ENCODE data around the gene MIS12.

DNA sequence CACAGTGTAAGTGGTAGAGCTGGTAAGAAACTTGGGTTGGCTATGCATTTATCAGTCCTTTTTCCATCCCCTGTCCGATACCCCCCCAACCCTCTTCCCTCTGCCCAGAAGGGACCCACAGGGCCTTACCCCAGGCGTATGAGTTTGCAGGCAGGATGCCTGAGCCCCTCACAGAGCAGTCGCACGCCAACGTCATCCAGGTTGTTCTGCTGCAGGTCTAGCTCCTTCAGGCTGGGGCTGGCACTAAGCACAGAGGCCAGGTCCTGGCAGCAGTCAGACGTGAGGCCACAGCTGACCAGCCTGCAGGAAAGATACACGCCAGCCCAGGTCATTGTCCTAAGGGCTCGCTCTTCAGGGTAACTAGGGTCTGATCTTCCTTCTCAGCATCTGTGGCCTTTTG is 52.9 kb downstream of the MIS12 start:
- TF ChIP-seq ZNF44 (CRISPR knock-in tag; IDR thresholded peaks at IDR 0.05) (no peak), EP300 (IDR thresholded peaks at IDR 0.05; ENCODE audit: low read depth in 2 of 2, low read length in 2 of 2) (no peak), EP300 (CRISPR knock-in tag; IDR thresholded peaks at IDR 0.05; ENCODE audit: borderline replicate concordance) (no peak), CC2D1A (CRISPR knock-in tag; IDR thresholded peaks at IDR 0.05) (no peak), ZBTB21 (CRISPR knock-in tag; IDR thresholded peaks at IDR 0.05) (no peak), ZFX (CRISPR knock-in tag; IDR thresholded peaks at IDR 0.05; ENCODE audit: low read depth) (no peak), SSRP1 (CRISPR knock-in tag; IDR thresholded peaks at IDR 0.05) (no peak), ZNF879 (CRISPR knock-in tag; IDR thresholded peaks at IDR 0.05) (no peak), HMG20A (CRISPR knock-in tag; IDR thresholded peaks at IDR 0.05; ENCODE audit: borderline replicate concordance) (no peak), TCF12 (IDR thresholded peaks at IDR 0.05) (no peak), TCF12 (CRISPR knock-in tag; IDR thresholded peaks at IDR 0.05) (no peak), CBX2 (IDR thresholded peaks at IDR 0.05; ENCODE audit: low read depth, low read length) (no peak), CBX2 (CRISPR knock-in tag; IDR thresholded peaks at IDR 0.05; ENCODE audit: low read depth) (no peak), ARNTL (CRISPR knock-in tag; IDR thresholded peaks at IDR 0.05) (no peak), ZBTB34 (CRISPR knock-in tag; IDR thresholded peaks at IDR 0.05) (no peak), HDAC6 (IDR thresholded peaks at IDR 0.05; ENCODE audit: low read depth, low read length) (no peak)
- TF ChIP-seq, protein P1, sequence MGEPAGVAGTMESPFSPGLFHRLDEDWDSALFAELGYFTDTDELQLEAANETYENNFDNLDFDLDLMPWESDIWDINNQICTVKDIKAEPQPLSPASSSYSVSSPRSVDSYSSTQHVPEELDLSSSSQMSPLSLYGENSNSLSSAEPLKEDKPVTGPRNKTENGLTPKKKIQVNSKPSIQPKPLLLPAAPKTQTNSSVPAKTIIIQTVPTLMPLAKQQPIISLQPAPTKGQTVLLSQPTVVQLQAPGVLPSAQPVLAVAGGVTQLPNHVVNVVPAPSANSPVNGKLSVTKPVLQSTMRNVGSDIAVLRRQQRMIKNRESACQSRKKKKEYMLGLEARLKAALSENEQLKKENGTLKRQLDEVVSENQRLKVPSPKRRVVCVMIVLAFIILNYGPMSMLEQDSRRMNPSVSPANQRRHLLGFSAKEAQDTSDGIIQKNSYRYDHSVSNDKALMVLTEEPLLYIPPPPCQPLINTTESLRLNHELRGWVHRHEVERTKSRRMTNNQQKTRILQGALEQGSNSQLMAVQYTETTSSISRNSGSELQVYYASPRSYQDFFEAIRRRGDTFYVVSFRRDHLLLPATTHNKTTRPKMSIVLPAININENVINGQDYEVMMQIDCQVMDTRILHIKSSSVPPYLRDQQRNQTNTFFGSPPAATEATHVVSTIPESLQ (CRISPR knock-in tag; conservative IDR thresholded peaks at IDR 0.05): no peak

Data from HepG2 (cell line).